Ishikawa (cell line): Measurements from ENCODE around the gene HNRNPLL.

Experiments used
- TCF12 ChIP-seq: IDR thresholded peaks from 2 replicates; pipeline ENCODE4 v1.6.1; 2012; ENCODE audit warnings: low read depth
- TF ChIP-seq, protein P1 (sequence below): IDR thresholded peaks from 2 replicates; pipeline ENCODE4 v1.6.1; 2012; ENCODE audit warnings: low read depth, mild to moderate bottlenecking

DNA sequence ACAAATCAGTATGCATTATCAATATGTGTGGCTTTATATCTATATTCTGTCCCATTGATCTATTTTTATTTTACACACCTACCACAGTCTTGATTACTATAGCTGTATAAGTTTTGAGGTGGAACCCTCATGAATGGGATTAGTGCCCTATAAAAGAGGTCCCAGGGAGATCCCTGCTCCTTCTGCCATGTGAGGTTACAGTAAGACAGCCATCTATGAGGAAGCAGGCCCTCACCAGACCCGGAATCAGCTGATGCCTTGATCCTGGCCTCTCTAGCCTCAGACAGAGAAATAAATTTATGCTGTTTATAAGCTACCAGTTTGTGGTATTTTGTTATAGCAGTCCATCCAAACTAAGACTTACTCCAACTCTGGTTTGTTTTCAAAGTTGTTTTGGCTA lies 54.9 kb downstream of the HNRNPLL start:
- TF ChIP-seq, protein P1, sequence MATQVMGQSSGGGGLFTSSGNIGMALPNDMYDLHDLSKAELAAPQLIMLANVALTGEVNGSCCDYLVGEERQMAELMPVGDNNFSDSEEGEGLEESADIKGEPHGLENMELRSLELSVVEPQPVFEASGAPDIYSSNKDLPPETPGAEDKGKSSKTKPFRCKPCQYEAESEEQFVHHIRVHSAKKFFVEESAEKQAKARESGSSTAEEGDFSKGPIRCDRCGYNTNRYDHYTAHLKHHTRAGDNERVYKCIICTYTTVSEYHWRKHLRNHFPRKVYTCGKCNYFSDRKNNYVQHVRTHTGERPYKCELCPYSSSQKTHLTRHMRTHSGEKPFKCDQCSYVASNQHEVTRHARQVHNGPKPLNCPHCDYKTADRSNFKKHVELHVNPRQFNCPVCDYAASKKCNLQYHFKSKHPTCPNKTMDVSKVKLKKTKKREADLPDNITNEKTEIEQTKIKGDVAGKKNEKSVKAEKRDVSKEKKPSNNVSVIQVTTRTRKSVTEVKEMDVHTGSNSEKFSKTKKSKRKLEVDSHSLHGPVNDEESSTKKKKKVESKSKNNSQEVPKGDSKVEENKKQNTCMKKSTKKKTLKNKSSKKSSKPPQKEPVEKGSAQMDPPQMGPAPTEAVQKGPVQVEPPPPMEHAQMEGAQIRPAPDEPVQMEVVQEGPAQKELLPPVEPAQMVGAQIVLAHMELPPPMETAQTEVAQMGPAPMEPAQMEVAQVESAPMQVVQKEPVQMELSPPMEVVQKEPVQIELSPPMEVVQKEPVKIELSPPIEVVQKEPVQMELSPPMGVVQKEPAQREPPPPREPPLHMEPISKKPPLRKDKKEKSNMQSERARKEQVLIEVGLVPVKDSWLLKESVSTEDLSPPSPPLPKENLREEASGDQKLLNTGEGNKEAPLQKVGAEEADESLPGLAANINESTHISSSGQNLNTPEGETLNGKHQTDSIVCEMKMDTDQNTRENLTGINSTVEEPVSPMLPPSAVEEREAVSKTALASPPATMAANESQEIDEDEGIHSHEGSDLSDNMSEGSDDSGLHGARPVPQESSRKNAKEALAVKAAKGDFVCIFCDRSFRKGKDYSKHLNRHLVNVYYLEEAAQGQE = no peak
- no peak for TF ChIP-seq TCF12
